Activated CD8-positive, alpha-beta T cell treated with anti-CD3 and anti-CD28 coated beads for 36 hours (primary cell): ENCODE measurements around the gene C1orf52. TPM values are rescaled to one million over a fixed set of nuclear protein-coding genes. Genes with fewer than 3 reads are reported as not detected.

Source experiments
- ATAC-seq: fragments of 200-7000 bp; cut with Tn5 transposase; one replicate; pipeline ENCODE4 v1.10.0; 2021; ENCODE audit warnings: mild to moderate bottlenecking, moderate library complexity
- CTCF ChIA-PET: fragments of 350-600 bp; sonication (Branson Sonifier 250); formaldehyde crosslinking; loops from one replicate; lab custom pipeline; 2021; ENCODE audit warnings: antibody characterized with exemption; lab: Charles Lee
- POLR2A ChIA-PET: fragments of 350-600 bp; sonication (Branson Sonifier 250); formaldehyde crosslinking; loops from one replicate; lab custom pipeline; 2021; ENCODE audit warnings: antibody characterized with exemption; lab: Charles Lee
- DNase-seq: peaks from one replicate; pipeline ENCODE4 v3.0.0-alpha.2; 2020
- H3K27ac Mint-ChIP-seq: one replicate; pipeline ENCODE4 v1.8.0; 2021; ENCODE audit warnings: mild to moderate bottlenecking, mixed read lengths
- H3K27me3 Mint-ChIP-seq: one replicate; pipeline ENCODE4 v1.8.0; 2021; ENCODE audit warnings: mixed read lengths
- H3K36me3 Mint-ChIP-seq: one replicate; pipeline ENCODE4 v1.8.0; 2021; ENCODE audit warnings: low read depth, mixed read lengths
- H3K4me1 Mint-ChIP-seq: one replicate; pipeline ENCODE4 v1.8.0; 2021; ENCODE audit warnings: low read depth, mixed read lengths
- H3K4me3 Mint-ChIP-seq: one replicate; pipeline ENCODE4 v1.8.0; 2021; ENCODE audit warnings: mild to moderate bottlenecking, moderate library complexity, mixed read lengths
- H3K9me3 Mint-ChIP-seq: one replicate; pipeline ENCODE4 v1.8.0; 2021; ENCODE audit warnings: mixed read lengths
- CTCF ChIP-seq: fragments of 200-600 bp; IDR thresholded peaks from one replicate; pipeline ENCODE4 v1.8.0; 2022; ENCODE audit warnings: antibody characterized with exemption, mild to moderate bottlenecking
- intact Hi-C: fragments of 100-400 bp; cut with micrococcal nuclease; formaldehyde crosslinking; loops from one replicate; pipeline ENCODE4 v1.10.0; 2022
- total RNA-seq, 2 experiments: library from RNA; stranded (reverse); gene quantifications; one replicate each; pipeline ENCODE4 v1.2.3, GENCODE V29; 2021

The C1orf52 gene
- total RNA-seq, result 10 to 100 TPM; 26.8 to 35.7 TPM

DNA sequence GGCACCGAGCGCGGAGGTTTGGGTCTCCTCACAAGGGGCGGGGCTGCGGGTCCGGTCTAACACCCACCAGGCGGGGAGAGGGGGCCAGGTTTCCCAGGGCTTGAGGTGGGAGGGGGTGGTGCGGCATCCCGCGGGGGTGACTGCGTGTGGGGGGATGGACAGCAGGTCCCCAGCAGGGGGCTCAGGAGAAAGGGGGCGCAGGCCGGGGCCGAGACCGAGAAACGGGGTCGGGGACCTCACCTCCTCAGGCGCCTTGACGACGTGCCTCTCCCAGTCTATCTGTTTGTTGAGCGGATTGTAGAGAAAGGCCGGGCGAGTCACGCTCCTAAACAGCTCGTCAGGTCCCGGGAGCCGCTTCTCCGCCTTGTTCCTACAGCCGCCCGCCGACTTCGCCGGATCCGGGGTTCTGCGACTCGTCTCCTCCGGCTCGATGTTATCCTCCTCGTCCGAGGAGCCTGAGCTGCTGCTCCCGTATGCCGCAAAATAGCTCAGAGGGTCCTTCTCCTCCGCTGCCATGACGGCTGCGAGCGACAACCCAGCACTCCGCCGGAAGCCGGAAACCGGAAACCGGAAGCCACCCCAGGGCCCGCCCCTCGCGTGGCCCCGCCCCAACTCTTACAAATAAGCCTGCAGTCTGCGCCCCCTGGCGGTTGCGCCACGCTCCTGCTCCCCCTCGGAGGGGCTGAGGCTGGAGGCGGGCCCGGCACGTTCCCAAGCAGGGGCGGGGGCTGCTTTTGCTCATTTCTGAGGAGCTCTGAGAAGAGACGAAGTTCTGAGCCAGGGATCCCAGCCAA is at the start of gene C1orf52:
Gene C1orf52, minus strand, starts transcription at position 545 of the 794 bp plus-strand sequence. Its CDS starts 29 bp downstream, at position 516.
- ChIA-PET CTCF (interaction anchor here (0.6 to 9.3 kb wide), 43 partner anchors 11 to 1153 kb away, joined by 3 to 167 read pairs (median 4); partner anchors contain the start of gene BCL10), POLR2A (interaction anchor here (0.6 to 3.5 kb wide), 7 partner anchors 14 to 314 kb away, joined by 3 to 24 read pairs (median 4); partner anchors contain the start of genes BCL10 and SYDE2)
- peak within 1 kb of the TSS; percentile 87 for H3K4me3 Mint-ChIP-seq
- peak within 1 kb of the TSS; percentile 96 for H3K27ac Mint-ChIP-seq
- intact Hi-C loops, result loop anchor here (1.0 to 5.0 kb wide), 2 partner anchors 152 to 314 kb away; no protein-coding TSS in a partner anchor
- no peaks in the 10 kb centered on the region for H3K27me3 Mint-ChIP-seq
- peaks cover 26% of the 10 kb centered on the region for H3K36me3 Mint-ChIP-seq
- H3K9me3 Mint-ChIP-seq, result peaks cover 5% of the 10 kb centered on the region
- peak; percentile 99 for ATAC-seq
- peak; percentile 93 for TF ChIP-seq CTCF
- DNase-seq, result peak; percentile 98
- H3K4me1 Mint-ChIP-seq, result peaks cover 36% of the 10 kb centered on the region

- H3K36me3 Mint-ChIP-seq, result no peaks in the 10 kb centered on the region
- peaks cover 42% of the 10 kb centered on the region for H3K27me3 Mint-ChIP-seq
- ChIA-PET POLR2A (interaction anchor here (1.3 kb wide), 1 partner anchor 11 kb away, joined by 6 read pairs; no protein-coding TSS in a partner anchor), CTCF (interaction anchor here (0.6 to 2.4 kb wide), 24 partner anchors 8 to 710 kb away, joined by 3 to 12 read pairs (median 4); partner anchors contain the start of genes CCN1, DDAH1 and ZNHIT6)
- ATAC-seq (no peak), DNase-seq (no peak)
- H3K4me1 Mint-ChIP-seq, result peaks cover 5% of the 10 kb centered on the region
- TF ChIP-seq CTCF, result no peak
- intact Hi-C loops, result loop anchor here (5.0 to 10.0 kb wide), 4 partner anchors 156 to 706 kb away; partner anchors contain the start of genes CCN1 and DDAH1
- H3K9me3 Mint-ChIP-seq, result no peaks in the 10 kb centered on the region
- H3K4me3 Mint-ChIP-seq, result no peak overlapping the region
- H3K27ac Mint-ChIP-seq, result no peak overlapping the region
These were observed 49.4 kb upstream of the C1orf52 start for GRCh38 chr1:85308833-85309350.

- no peak overlapping the region for H3K4me3 Mint-ChIP-seq
- H3K9me3 Mint-ChIP-seq, result no peaks in the 10 kb centered on the region
- peaks cover 38% of the 10 kb centered on the region for H3K27me3 Mint-ChIP-seq
- peak; percentile 85 for DNase-seq
- intact Hi-C loops, result loop anchor here (5.0 to 10.0 kb wide), 4 partner anchors 157 to 707 kb away; partner anchors contain the start of genes CCN1 and DDAH1
- H3K4me1 Mint-ChIP-seq, result peaks cover 5% of the 10 kb centered on the region
- H3K27ac Mint-ChIP-seq, result no peak overlapping the region
- no peaks in the 10 kb centered on the region for H3K36me3 Mint-ChIP-seq
- peak; percentile 94 for ATAC-seq
- ChIA-PET CTCF (interaction anchor here (0.6 to 2.4 kb wide), 27 partner anchors 9 to 710 kb away, joined by 3 to 12 read pairs (median 4); partner anchors contain the start of genes CCN1, DDAH1 and ZNHIT6), POLR2A (interaction anchor here (1.3 kb wide), 1 partner anchor 10 kb away, joined by 6 read pairs; no protein-coding TSS in a partner anchor)
- TF ChIP-seq CTCF, result peak; percentile 84
These were observed 48.7 kb upstream of the C1orf52 start for GRCh38 chr1:85307987-85308832.

GRCh38 chr1:85306236-85306635 is 46.8 kb upstream of the C1orf52 start:
- Mint-ChIP-seq H3K36me3 (no peaks in the 10 kb centered on the region), H3K4me3 (no peak overlapping the region), H3K27ac (no peak overlapping the region), H3K4me1 (peaks cover 5% of the 10 kb centered on the region), H3K9me3 (no peaks in the 10 kb centered on the region), H3K27me3 (peaks cover 28% of the 10 kb centered on the region)
- ChIA-PET CTCF (no interaction called here), POLR2A (no interaction called here)
- ATAC-seq (no peak), DNase-seq (no peak)
- intact Hi-C loops, result loop anchor here (5.0 to 10.0 kb wide), 4 partner anchors 159 to 709 kb away; partner anchors contain the start of genes CCN1 and DDAH1
- TF ChIP-seq CTCF, result no peak
